H9 (cell line): ENCODE results near the gene PWWP2B. TPM values are rescaled to one million over a fixed set of nuclear protein-coding genes. Genes with fewer than 3 reads are reported as not detected.

ENCODE experiments used
- DNase-seq: peaks from one replicate; pipeline ENCODE4 v3.0.0-alpha.2; 2017
- H2AFZ ChIP-seq: one replicate; pipeline ENCODE4 v1.6.1; 2013; ENCODE audit warnings: mild to moderate bottlenecking, low read length, control low read depth, moderate library complexity
- H2AK5ac ChIP-seq: 2 replicates; pipeline ENCODE4 v1.6.1; 2013; ENCODE audit warnings: low read length, control low read depth, mixed read lengths; ENCODE audit not compliant: insufficient read length
- H2BK120ac ChIP-seq: one replicate; pipeline ENCODE4 v1.6.1; 2013; ENCODE audit warnings: low read depth, mild to moderate bottlenecking, low read length, control low read depth, inconsistent platforms; ENCODE audit not compliant: poor library complexity, severe bottlenecking
- H2BK12ac ChIP-seq: 2 replicates; pipeline ENCODE4 v1.6.1; 2013; ENCODE audit warnings: low read length, control low read depth, mixed read lengths, low read depth; ENCODE audit not compliant: insufficient read length
- H2BK15ac ChIP-seq: 2 replicates; pipeline ENCODE4 v1.6.1; 2013; ENCODE audit warnings: low read depth, low read length, control low read depth
- H2BK20ac ChIP-seq: one replicate; pipeline ENCODE4 v1.6.1; 2013; ENCODE audit warnings: low read depth, mild to moderate bottlenecking, low read length, control low read depth, inconsistent platforms; ENCODE audit not compliant: poor library complexity, severe bottlenecking
- H2BK5ac ChIP-seq: 2 replicates; pipeline ENCODE4 v1.6.1; 2013; ENCODE audit warnings: low read length, control low read depth, mixed read lengths; ENCODE audit not compliant: insufficient read length
- H3K14ac ChIP-seq: 2 replicates; pipeline ENCODE4 v1.6.1; 2013; ENCODE audit warnings: low read length, control low read depth; ENCODE audit not compliant: insufficient read depth
- H3K18ac ChIP-seq: 2 replicates; pipeline ENCODE4 v1.6.1; 2013; ENCODE audit warnings: low read depth, mild to moderate bottlenecking, mixed read lengths, low read length, control low read depth; ENCODE audit not compliant: insufficient read length
- H3K23ac ChIP-seq: 2 replicates; pipeline ENCODE4 v1.6.1; 2013; ENCODE audit warnings: low read length, control low read depth, mixed read lengths, low read depth; ENCODE audit not compliant: insufficient read length
- H3K23me2 ChIP-seq: 2 replicates; pipeline ENCODE4 v1.6.1; 2013; ENCODE audit warnings: low read depth, mild to moderate bottlenecking, mixed read lengths, low read length, control low read depth; ENCODE audit not compliant: insufficient read length, poor library complexity, severe bottlenecking
- H3K27ac ChIP-seq: 2 replicates; pipeline ENCODE4 v1.5.1; 2013; ENCODE audit warnings: low read length, control low read depth, mixed read lengths, low read depth; ENCODE audit not compliant: insufficient read length
- H3K27me3 ChIP-seq: 2 replicates; pipeline ENCODE4 v1.6.1; 2013; ENCODE audit warnings: low read length, control low read depth, inconsistent platforms; ENCODE audit not compliant: insufficient read depth
- H3K4ac ChIP-seq: 2 replicates; pipeline ENCODE4 v1.6.1; 2013; ENCODE audit warnings: low read depth, mild to moderate bottlenecking, control low read depth, inconsistent platforms, low read length, moderate library complexity
- H3K4me1 ChIP-seq: 2 replicates; pipeline ENCODE4 v1.6.1; 2013; ENCODE audit warnings: low read length, control low read depth, inconsistent platforms; ENCODE audit not compliant: insufficient read depth
- H3K4me2 ChIP-seq: 2 replicates; pipeline ENCODE4 v1.6.1; 2013; ENCODE audit warnings: low read length, control low read depth, mixed read lengths; ENCODE audit not compliant: insufficient read length, insufficient read depth
- H3K56ac ChIP-seq: 2 replicates; pipeline ENCODE4 v1.6.1; 2013; ENCODE audit warnings: low read depth, mild to moderate bottlenecking, mixed read lengths, low read length, control low read depth; ENCODE audit not compliant: insufficient read length
- H3K79me1 ChIP-seq: 2 replicates; pipeline ENCODE4 v1.6.1; 2013; ENCODE audit warnings: low read depth, mild to moderate bottlenecking, moderate library complexity, low read length, control low read depth, inconsistent platforms; ENCODE audit not compliant: insufficient read depth, poor library complexity, severe bottlenecking
- H3K79me2 ChIP-seq: 2 replicates; pipeline ENCODE4 v1.6.1; 2013; ENCODE audit warnings: low read length, control low read depth, inconsistent platforms; ENCODE audit not compliant: insufficient read depth
- H3K9ac ChIP-seq: 2 replicates; pipeline ENCODE4 v1.6.1; 2013; ENCODE audit warnings: low read length, control low read depth, mixed read lengths; ENCODE audit not compliant: insufficient read length; ENCODE audit errors: extremely low read depth
- H3K9me3 ChIP-seq: one replicate; pipeline ENCODE4 v1.6.1; 2013; ENCODE audit warnings: low read depth, low read length, inconsistent platforms; ENCODE audit not compliant: control insufficient read depth
- H3T11ph ChIP-seq: one replicate; pipeline ENCODE4 v1.6.1; 2013; ENCODE audit warnings: mild to moderate bottlenecking, low read length, control low read depth, inconsistent platforms
- H4K20me1 ChIP-seq: one replicate; pipeline ENCODE4 v1.6.1; 2013; ENCODE audit not compliant: control insufficient read depth, insufficient read length, insufficient read depth
- H4K5ac ChIP-seq: 2 replicates; pipeline ENCODE4 v1.6.1; 2013; ENCODE audit warnings: low read depth, mild to moderate bottlenecking, mixed read lengths, low read length, control low read depth; ENCODE audit not compliant: insufficient read length
- H4K8ac ChIP-seq: replicated peaks from 2 replicates; pipeline ENCODE4 v1.6.1; 2013; ENCODE audit warnings: low read length, control low read depth, mixed read lengths, low read depth; ENCODE audit not compliant: insufficient read length
- H4K91ac ChIP-seq: 2 replicates; pipeline ENCODE4 v1.6.1; 2013; ENCODE audit warnings: low read depth, mild to moderate bottlenecking, moderate library complexity, mixed read lengths, low read length, control low read depth; ENCODE audit not compliant: insufficient read length
- H3K27ac Mint-ChIP-seq, 3 experiments: 2 replicates in 2 of 3; 3 replicates in 1 of 3; pipeline ENCODE4 v1.8.0; 2020 to 2021; ENCODE audit warnings: mixed read lengths in 3 of 3, mild to moderate bottlenecking in 1 of 3, moderate library complexity in 1 of 3
- H3K27me3 Mint-ChIP-seq: 2 replicates; pipeline ENCODE4 v1.8.0; 2021; ENCODE audit warnings: low read depth, mild to moderate bottlenecking, moderate library complexity, mixed read lengths
- H3K36me3 Mint-ChIP-seq, 3 experiments: 2 replicates in 2 of 3; 3 replicates in 1 of 3; pipeline ENCODE4 v1.8.0; 2020 to 2021; ENCODE audit warnings: low read depth in 3 of 3, mixed read lengths in 3 of 3; ENCODE audit not compliant: insufficient read depth in 1 of 3
- H3K4me1 Mint-ChIP-seq, 2 experiments: 2 replicates each; pipeline ENCODE4 v1.8.0; 2020; ENCODE audit warnings: mixed read lengths in 2 of 2
- H3K4me3 Mint-ChIP-seq, 2 experiments: 2 replicates in 1 of 2; 3 replicates in 1 of 2; pipeline ENCODE4 v1.8.0; 2020 to 2021; ENCODE audit warnings: mild to moderate bottlenecking in 2 of 2, mixed read lengths in 2 of 2, moderate library complexity in 1 of 2
- H3K9me3 Mint-ChIP-seq, 2 experiments: 2 replicates in 1 of 2; 3 replicates in 1 of 2; pipeline ENCODE4 v1.8.0; 2020; ENCODE audit warnings: mild to moderate bottlenecking in 2 of 2, mixed read lengths in 2 of 2, moderate library complexity in 1 of 2
- CTCF ChIP-seq: fragments of 200-600 bp; sonication (generic); conservative IDR thresholded peaks from 3 replicates; pipeline ENCODE4 v1.8.0; 2021; ENCODE audit warnings: antibody characterized with exemption, mild to moderate bottlenecking
- WGBS: extraction: QIAGEN DNeasy Blood & Tissue Kit; methylation state at CpG from one replicate; pipeline ENCODE4 v1.1.7; 2013; ENCODE audit warnings: missing lambda C conversion rate, low lambda C conversion rate, mixed read lengths; ENCODE audit not compliant: insufficient read length; ENCODE audit errors: extremely low coverage; 5-methylcytosine and 5-hydroxymethylcytosine counted together
- total RNA-seq: library from RNA; stranded (reverse); gene quantifications from 2 replicates; pipeline ENCODE4 v1.2.1, GENCODE V29; 2021

PWWP2B gene
- total RNA-seq, 1 experiment from 2014 or later, result 10.0 TPM

- Histone ChIP-seq H4K20me1 (peaks cover 4% of the 10 kb centered on the region), H4K5ac (no peak overlapping the region), H3K4me2 (no peak overlapping the region), H3K56ac (no peak overlapping the region), H3K27me3 (no peaks in the 10 kb centered on the region), H2AK5ac (no peak overlapping the region), H3K4me1 (peaks cover 8% of the 10 kb centered on the region; the same call in 1 of the 2 replicates), H3K79me2 (no peaks in the 10 kb centered on the region; the same call in 1 of the 2 replicates), H3K4ac (no peak overlapping the region), H3K14ac (no peak overlapping the region), H3T11ph (no peak overlapping the region), H3K23me2 (no peaks in the 10 kb centered on the region), H2BK5ac (no peak overlapping the region), H3K79me1 (no peaks in the 10 kb centered on the region), H2BK120ac (no peak overlapping the region), H3K9me3 (no peaks in the 10 kb centered on the region), H3K27ac (no peak overlapping the region), H3K9ac (no peak overlapping the region), H2BK12ac (no peak overlapping the region), H4K91ac (no peak overlapping the region), H2AFZ (no peak overlapping the region), H4K8ac (no peak overlapping the region), H2BK20ac (no peak overlapping the region), H3K18ac (no peak overlapping the region), H2BK15ac (no peak overlapping the region), H3K23ac (no peak overlapping the region)
- WGBS, result no CpG with 5 or more reads among the region's 17 CpGs
- Mint-ChIP-seq H3K4me1 (peaks cover 20 to 29% of the 10 kb centered on the region in 2 experiments), H3K27ac (peak overlapping the region; percentile 54 to 86 (median 77); a peak in 5 of 7 replicates), H3K27me3 (no peaks in the 10 kb centered on the region), H3K36me3 (peaks cover 3 to 15% (median 8%) of the 10 kb centered on the region in 3 experiments), H3K9me3 (no peaks in the 10 kb centered on the region), H3K4me3 (no peak overlapping the region)
- TF ChIP-seq CTCF, result no peak
- DNase-seq, result no peak
Measured at GRCh38 chr10:132406181-132406580, 9.2 kb downstream of the PWWP2B start.
